DND-41 (cell line): ENCODE results near the gene GAL.

Experiments
- ATAC-seq: fragments of 200-7000 bp; cut with Tn5 transposase; 3 replicates; pipeline ENCODE4 v1.9.1; 2021; ENCODE audit warnings: low read depth; ENCODE audit not compliant: insufficient read depth
- DNase-seq: peaks from one replicate; pipeline ENCODE4 v3.0.0-alpha.2; 2020
- H2AFZ ChIP-seq: 2 replicates; pipeline ENCODE4 v1.6.0; 2012; ENCODE audit warnings: low read depth, low read length
- H3K27ac ChIP-seq: 2 replicates; pipeline ENCODE4 v1.5.1; 2012; ENCODE audit warnings: low read length, inconsistent platforms
- H3K27me3 ChIP-seq: fragments of 200-600 bp; sonication (generic); 2 replicates; pipeline ENCODE4 v1.6.0; 2012; ENCODE audit warnings: low read length, mild to moderate bottlenecking, inconsistent platforms; ENCODE audit not compliant: insufficient read depth, poor library complexity
- H3K36me3 ChIP-seq: 2 replicates; pipeline ENCODE4 v1.5.1; 2012; ENCODE audit warnings: low read length, inconsistent platforms; ENCODE audit not compliant: insufficient read depth
- H3K4me1 ChIP-seq: 2 replicates; pipeline ENCODE4 v1.5.1; 2012; ENCODE audit warnings: mild to moderate bottlenecking, low read length; ENCODE audit not compliant: insufficient read depth
- H3K4me2 ChIP-seq: 2 replicates; pipeline ENCODE4 v1.6.0; 2012; ENCODE audit warnings: mild to moderate bottlenecking, moderate library complexity, low read length, inconsistent platforms; ENCODE audit not compliant: insufficient read depth
- H3K4me3 ChIP-seq, 2 experiments: fragments of 200-600 bp in 1 of 2; shearing (Covaris generic) in 1 of 2; 2 replicates each; pipeline ENCODE4 v1.5.1; 2012 to 2016; ENCODE audit warnings: inconsistent platforms in 2 of 2, low read length in 2 of 2, mild to moderate bottlenecking in 2 of 2, low read depth in 1 of 2, moderate library complexity in 1 of 2
- H3K79me2 ChIP-seq: 2 replicates; pipeline ENCODE4 v1.6.0; 2012; ENCODE audit warnings: low read length, inconsistent platforms; ENCODE audit not compliant: insufficient read depth
- H3K9ac ChIP-seq: 2 replicates; pipeline ENCODE4 v1.6.0; 2012; ENCODE audit warnings: low read depth, mild to moderate bottlenecking, inconsistent platforms, low read length, moderate library complexity
- H3K9me3 ChIP-seq: 2 replicates; pipeline ENCODE4 v1.5.1; 2012; ENCODE audit warnings: low read length, moderate library complexity, mild to moderate bottlenecking, inconsistent platforms; ENCODE audit not compliant: insufficient read depth, severe bottlenecking
- H4K20me1 ChIP-seq: 2 replicates; pipeline ENCODE4 v1.6.0; 2012; ENCODE audit warnings: low read length; ENCODE audit not compliant: insufficient read depth
- EZH2 ChIP-seq: IDR thresholded peaks from 3 replicates; pipeline ENCODE4 v1.6.1; 2012; ENCODE audit warnings: borderline replicate concordance, low read depth, mild to moderate bottlenecking, moderate library complexity, low read length, inconsistent platforms; ENCODE audit not compliant: severe bottlenecking
- TF ChIP-seq, protein P1 (sequence below): IDR thresholded peaks from 2 replicates; pipeline ENCODE4 v1.5.1; 2012; ENCODE audit warnings: borderline replicate concordance, low read length, moderate library complexity, mild to moderate bottlenecking; ENCODE audit not compliant: poor library complexity, severe bottlenecking; ENCODE audit errors: extremely low read depth

Gene GAL

DNA sequence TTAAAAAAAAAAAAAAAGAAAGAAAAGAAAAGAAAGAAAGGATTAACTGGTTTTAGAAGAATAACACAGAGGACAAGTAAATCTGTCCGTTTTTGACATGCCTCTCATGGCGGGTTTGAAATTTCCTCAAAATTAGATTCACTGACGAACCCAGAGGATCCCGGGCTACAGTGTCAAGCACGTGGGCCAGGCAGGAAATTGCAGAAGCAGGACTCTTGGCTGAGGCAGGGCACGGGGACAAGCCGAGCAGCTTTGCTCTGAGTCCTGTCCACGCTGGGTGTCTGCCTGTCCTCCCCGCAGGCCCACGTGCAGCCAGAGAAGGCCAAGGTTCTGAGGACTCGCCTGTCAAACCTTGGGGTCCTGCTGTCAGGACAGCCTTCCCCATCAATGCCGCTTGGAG lies 24.7 kb downstream of the GAL start:
- H3K4me1 ChIP-seq = no peaks in the 10 kb centered on the region
- H3K27ac ChIP-seq = no peak overlapping the region
- H3K9ac ChIP-seq = no peak overlapping the region
- no peak overlapping the region for H3K4me2 ChIP-seq
- ATAC-seq = no peak
- no peaks in the 10 kb centered on the region for H3K36me3 ChIP-seq
- no peak overlapping the region for H2AFZ ChIP-seq
- H3K9me3 ChIP-seq = no peaks in the 10 kb centered on the region
- no peak overlapping the region for H3K4me3 ChIP-seq
- DNase-seq = no peak
- no peak for TF ChIP-seq EZH2
- TF ChIP-seq, protein P1, sequence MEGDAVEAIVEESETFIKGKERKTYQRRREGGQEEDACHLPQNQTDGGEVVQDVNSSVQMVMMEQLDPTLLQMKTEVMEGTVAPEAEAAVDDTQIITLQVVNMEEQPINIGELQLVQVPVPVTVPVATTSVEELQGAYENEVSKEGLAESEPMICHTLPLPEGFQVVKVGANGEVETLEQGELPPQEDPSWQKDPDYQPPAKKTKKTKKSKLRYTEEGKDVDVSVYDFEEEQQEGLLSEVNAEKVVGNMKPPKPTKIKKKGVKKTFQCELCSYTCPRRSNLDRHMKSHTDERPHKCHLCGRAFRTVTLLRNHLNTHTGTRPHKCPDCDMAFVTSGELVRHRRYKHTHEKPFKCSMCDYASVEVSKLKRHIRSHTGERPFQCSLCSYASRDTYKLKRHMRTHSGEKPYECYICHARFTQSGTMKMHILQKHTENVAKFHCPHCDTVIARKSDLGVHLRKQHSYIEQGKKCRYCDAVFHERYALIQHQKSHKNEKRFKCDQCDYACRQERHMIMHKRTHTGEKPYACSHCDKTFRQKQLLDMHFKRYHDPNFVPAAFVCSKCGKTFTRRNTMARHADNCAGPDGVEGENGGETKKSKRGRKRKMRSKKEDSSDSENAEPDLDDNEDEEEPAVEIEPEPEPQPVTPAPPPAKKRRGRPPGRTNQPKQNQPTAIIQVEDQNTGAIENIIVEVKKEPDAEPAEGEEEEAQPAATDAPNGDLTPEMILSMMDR = no peak
- H4K20me1 ChIP-seq = no peaks in the 10 kb centered on the region
- no peaks in the 10 kb centered on the region for H3K79me2 ChIP-seq
- peaks cover 3% of the 10 kb centered on the region for H3K27me3 ChIP-seq

DNA sequence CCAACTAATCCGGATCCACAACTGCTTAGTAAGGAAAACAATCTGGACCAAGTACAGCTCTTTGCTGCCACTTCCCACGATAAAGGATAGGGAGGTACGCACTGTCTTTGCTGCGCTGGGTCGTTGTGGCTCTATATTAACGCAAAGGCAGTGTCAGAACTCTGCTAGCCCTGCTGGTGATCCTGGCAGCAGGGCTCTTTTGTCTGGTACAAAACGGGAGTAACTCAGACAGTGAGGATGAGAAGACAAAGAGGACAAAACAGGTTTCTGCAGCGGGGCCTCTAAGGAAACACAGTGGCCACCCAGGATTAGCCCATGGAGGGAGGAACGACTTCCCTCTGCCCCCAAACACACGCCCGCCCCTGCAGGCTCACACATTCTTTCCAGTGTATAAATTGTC lies 26.1 kb downstream of the GAL start:
- Histone ChIP-seq H3K36me3 (no peaks in the 10 kb centered on the region), H3K79me2 (no peaks in the 10 kb centered on the region), H3K4me1 (no peaks in the 10 kb centered on the region), H3K9me3 (no peaks in the 10 kb centered on the region), H3K4me2 (no peak overlapping the region), H3K9ac (no peak overlapping the region), H3K4me3 (no peak overlapping the region), H4K20me1 (no peaks in the 10 kb centered on the region), H3K27ac (no peak overlapping the region), H2AFZ (no peak overlapping the region), H3K27me3 (peaks cover 3% of the 10 kb centered on the region)
- ATAC-seq (no peak), DNase-seq (no peak)
- no peak for TF ChIP-seq EZH2
- TF ChIP-seq, protein P1 = no peak

DNA sequence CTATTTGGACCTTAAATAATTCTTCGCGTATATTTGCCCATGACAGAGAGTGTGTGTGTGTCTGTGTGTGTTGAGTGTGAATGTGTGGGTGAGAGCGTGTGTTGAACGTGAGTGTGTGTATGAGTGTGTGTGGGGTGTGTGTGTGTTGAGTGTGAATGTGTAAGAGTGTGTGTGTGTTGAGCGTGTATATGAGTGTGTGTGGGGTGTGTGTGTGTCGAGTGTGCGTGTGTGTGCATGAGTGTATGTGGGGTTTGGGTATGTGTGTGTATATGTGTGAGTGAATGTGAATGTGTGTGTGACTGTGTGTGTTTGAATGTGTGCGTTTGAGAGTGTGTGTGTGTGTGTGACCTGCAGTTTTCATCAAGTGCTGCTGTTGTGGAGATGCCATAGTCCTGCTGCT lies 26.8 kb downstream of the GAL start:
- ATAC-seq (no peak), DNase-seq (no peak)
- Histone ChIP-seq H3K4me3 (no peak overlapping the region), H3K4me2 (no peak overlapping the region), H3K9me3 (no peaks in the 10 kb centered on the region), H3K27me3 (peaks cover 3% of the 10 kb centered on the region), H4K20me1 (no peaks in the 10 kb centered on the region), H3K9ac (no peak overlapping the region), H3K79me2 (no peaks in the 10 kb centered on the region), H2AFZ (no peak overlapping the region), H3K4me1 (no peaks in the 10 kb centered on the region), H3K27ac (no peak overlapping the region), H3K36me3 (no peaks in the 10 kb centered on the region)
- no peak for TF ChIP-seq EZH2
- TF ChIP-seq, protein P1 = no peak
